D341Med (cell line): ENCODE data around the gene NHLRC4.

ENCODE experiments used
- DNase-seq: peaks from one replicate; pipeline ENCODE4 v3.0.0; 2012; ENCODE audit warnings: low spot score

The NHLRC4 gene

GRCh38 chr16:566475-567372, at the start of gene NHLRC4:
TSS of gene NHLRC4 (plus strand) at chr16:567005. CDS start at chr16:568048, 1,043 bp downstream.
- no peak for DNase-seq

GRCh38 chr16:518858-519257, 47.9 kb upstream of the NHLRC4 start:
- no peak for DNase-seq

GRCh38 chr16:519425-519824, 47.4 kb upstream of the NHLRC4 start:
- DNase-seq = no peak

- DNase-seq = no peak
Observed at GRCh38 chr16:519841-520687, 46.7 kb upstream of the NHLRC4 start.

GRCh38 chr16:520847-521246, 46.0 kb upstream of the NHLRC4 start:
- DNase-seq = no peak

- DNase-seq = no peak
Observed at GRCh38 chr16:521381-522210, 45.2 kb upstream of the NHLRC4 start.

GRCh38 chr16:522320-523096, 44.3 kb upstream of the NHLRC4 start:
- peak; percentile 73 for DNase-seq

GRCh38 chr16:523097-523741, 43.6 kb upstream of the NHLRC4 start:
- DNase-seq = no peak

- DNase-seq = no peak
Observed at GRCh38 chr16:524274-525040, 42.3 kb upstream of the NHLRC4 start.

GRCh38 chr16:525123-525519, 41.7 kb upstream of the NHLRC4 start:
- no peak for DNase-seq

GRCh38 chr16:525520-526180, 41.2 kb upstream of the NHLRC4 start:
- no peak for DNase-seq

GRCh38 chr16:526181-527014, 40.4 kb upstream of the NHLRC4 start:
- no peak for DNase-seq

- DNase-seq = peak; percentile 94
Observed at GRCh38 chr16:527015-527903, 39.5 kb upstream of the NHLRC4 start, which contains the start of gene CAPN15. TSS of gene CAPN15 (plus strand) at chr16:527712. CDS start at chr16:546839, 19,127 bp downstream.

GRCh38 chr16:528111-529011, 38.4 kb upstream of the NHLRC4 start:
- DNase-seq = no peak

- DNase-seq = no peak
Observed at GRCh38 chr16:529012-529575, 37.7 kb upstream of the NHLRC4 start.
